Spleen (tissue), 7 donors: ENCODE measurements around the gene ARL4A.

Source experiments
- CTCF ChIP-seq, 11 experiments: fragments of 200-600 bp in 7 of 11; fragments of 450-650 bp in 4 of 11; sonication (generic) in 4 of 11; IDR thresholded peaks in 8 of 11; conservative IDR thresholded peaks in 3 of 11; 1 replicate in 7 of 11; 2 replicates in 4 of 11; pipeline versions ENCODE4 v1.4.0 to v1.8.0; 2016 to 2021; ENCODE audit warnings: antibody characterized with exemption in 11 of 11, inconsistent platforms in 4 of 11, mild to moderate bottlenecking in 1 of 11
- POLR2A ChIP-seq, 3 donors: fragments of 450-650 bp; IDR thresholded peaks; one replicate each; pipeline ENCODE4 v1.5.1; 2017; ENCODE audit warnings: antibody characterized with exemption in 3 of 3, mild to moderate bottlenecking in 1 of 3
- donor health status: DM: no; HTN: no; CAD: no; lungs with moderate emphysema.
- donor health status: DM: no; HTN: no; CAD: no.
- donor health status: DM: no; HTN: no; CAD: no.

- TF ChIP-seq POLR2A (IDR thresholded peaks at IDR 0.05) (no peak), CTCF (IDR thresholded peaks at IDR 0.05 in 8 of 11, conservative IDR thresholded peaks at IDR 0.05 in 3 of 11) (no peak)
Measured at GRCh38 chr7:12735923-12736322, 48.5 kb downstream of the ARL4A start.
